Sigmoid colon (tissue), 4 donors: Measurements from ENCODE around the gene ARHGEF1.

Experiments used
- EP300 ChIP-seq, 4 donors: sonication (generic); formaldehyde crosslinking; IDR thresholded peaks; one replicate each; pipeline ENCODE4 v1.6.1; 2017; ENCODE audit warnings: antibody characterized with exemption in 4 of 4
- TF ChIP-seq, protein P1 (sequence below), 4 experiments: fragments of 450-650 bp in 3 of 4; fragments of 200-600 bp in 1 of 4; IDR thresholded peaks; one replicate each; pipeline ENCODE4 v1.5.1; 2016 to 2019; ENCODE audit warnings: antibody characterized with exemption in 4 of 4, mild to moderate bottlenecking in 3 of 4, moderate library complexity in 2 of 4

GRCh38 chr19:41844601-41845000 is 38.4 kb upstream of the ARHGEF1 start, which contains the start of gene LYPD4:
- TF ChIP-seq, protein P1, sequence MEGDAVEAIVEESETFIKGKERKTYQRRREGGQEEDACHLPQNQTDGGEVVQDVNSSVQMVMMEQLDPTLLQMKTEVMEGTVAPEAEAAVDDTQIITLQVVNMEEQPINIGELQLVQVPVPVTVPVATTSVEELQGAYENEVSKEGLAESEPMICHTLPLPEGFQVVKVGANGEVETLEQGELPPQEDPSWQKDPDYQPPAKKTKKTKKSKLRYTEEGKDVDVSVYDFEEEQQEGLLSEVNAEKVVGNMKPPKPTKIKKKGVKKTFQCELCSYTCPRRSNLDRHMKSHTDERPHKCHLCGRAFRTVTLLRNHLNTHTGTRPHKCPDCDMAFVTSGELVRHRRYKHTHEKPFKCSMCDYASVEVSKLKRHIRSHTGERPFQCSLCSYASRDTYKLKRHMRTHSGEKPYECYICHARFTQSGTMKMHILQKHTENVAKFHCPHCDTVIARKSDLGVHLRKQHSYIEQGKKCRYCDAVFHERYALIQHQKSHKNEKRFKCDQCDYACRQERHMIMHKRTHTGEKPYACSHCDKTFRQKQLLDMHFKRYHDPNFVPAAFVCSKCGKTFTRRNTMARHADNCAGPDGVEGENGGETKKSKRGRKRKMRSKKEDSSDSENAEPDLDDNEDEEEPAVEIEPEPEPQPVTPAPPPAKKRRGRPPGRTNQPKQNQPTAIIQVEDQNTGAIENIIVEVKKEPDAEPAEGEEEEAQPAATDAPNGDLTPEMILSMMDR (IDR thresholded peaks at IDR 0.05) = no peak
- no peak for TF ChIP-seq EP300 (IDR thresholded peaks at IDR 0.05)
